Measurements from ENCODE around the gene ZNF140.
A peak's percentile ranks its signal among the peaks of the same experiment; 100 is the strongest.

Gene ZNF140

GRCh38 chr12:133130038-133130807, 49.5 kb downstream of the ZNF140 start, which contains the start of the genes ZNF10 and ZNF891:
TSS of gene ZNF10 (plus strand) at chr12:133130627. CDS start at chr12:133144493, 13,866 bp downstream.
TSS of gene ZNF891 (minus strand) at chr12:133130274. CDS start at chr12:133121918, 8,356 bp downstream.
- DNase-seq (ENCODE audit: low spot score), result peak; percentile 98

DNA sequence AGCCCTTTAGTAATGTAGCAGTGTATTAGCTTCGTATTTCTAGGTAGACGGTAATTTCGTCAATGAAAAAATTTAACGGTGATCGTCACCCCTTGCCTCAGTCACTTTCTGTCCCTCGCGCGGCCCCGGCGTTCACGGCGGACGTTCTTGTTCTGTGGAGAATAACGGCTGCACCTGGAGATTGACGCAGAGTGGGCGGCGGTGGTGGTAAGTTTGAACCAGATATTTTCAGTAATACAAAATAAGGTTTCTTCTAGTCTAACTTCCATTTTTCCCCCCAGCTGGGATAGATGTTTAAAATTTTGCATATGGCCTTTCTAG, 50.0 kb downstream of the ZNF140 start:
- DNase-seq (ENCODE audit: low spot score), result peak; percentile 32

GRCh38 chr12:133135747-133136146, 55.0 kb downstream of the ZNF140 start:
- no peak for DNase-seq (ENCODE audit: low spot score)

DNA sequence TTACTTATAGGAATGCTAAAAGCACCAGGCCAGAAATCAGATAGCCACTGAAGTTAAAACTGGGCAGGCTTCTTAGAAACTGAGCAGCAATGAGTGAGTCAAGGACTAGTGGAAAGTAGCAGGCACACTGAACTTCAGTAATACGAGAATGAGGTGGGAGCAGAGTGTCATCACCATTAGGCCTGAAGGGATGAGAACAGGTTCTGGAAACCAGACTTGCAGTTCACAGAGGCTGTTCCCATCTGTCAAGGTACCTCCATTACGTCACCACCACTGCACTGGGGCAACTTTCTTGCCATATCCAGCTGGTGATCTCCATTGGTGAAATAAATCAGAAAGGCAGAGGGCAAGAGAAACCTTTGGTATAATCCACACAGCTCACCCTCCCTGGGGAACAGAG, 65.3 kb downstream of the ZNF140 start:
- no peak for DNase-seq (ENCODE audit: low spot score)

- no peak for DNase-seq (ENCODE audit: low spot score)
Measured at GRCh38 chr12:133156125-133156690, 75.5 kb downstream of the ZNF140 start.

Data from D341Med (cell line).